Measurements from ENCODE around the gene DOCK7.

Gene DOCK7

GRCh38 chr1:62429581-62429980 lies 258.6 kb downstream of the DOCK7 start:
- no peak overlapping the region for H3K4me2 ChIP-seq (ENCODE audit: low read depth, low read length, poor library complexity, severe bottlenecking)
- no peaks in the 10 kb centered on the region for H3K27me3 ChIP-seq (ENCODE audit: insufficient read depth, low read length, poor library complexity, severe bottlenecking)
- no peak overlapping the region for H2AFZ ChIP-seq (ENCODE audit: low read length)
- H3K36me3 ChIP-seq (ENCODE audit: insufficient read depth, low read length) = no peaks in the 10 kb centered on the region
- H3K9ac ChIP-seq (ENCODE audit: low read depth, low read length, poor library complexity, severe bottlenecking) = no peak overlapping the region
- no peak for TF ChIP-seq EZH2phosphoT487 (IDR thresholded peaks at IDR 0.05; ENCODE audit: borderline replicate concordance)
- TF ChIP-seq CTCF (conservative IDR thresholded peaks at IDR 0.05; ENCODE audit: low read length) = no peak
- 0 out of 2 replicates have a peak, but pooled peaks cover 2% of the 10 kb centered on the region for H3K79me2 ChIP-seq (ENCODE audit: insufficient read depth, low read length)
- no peaks in the 10 kb centered on the region for H3K9me3 ChIP-seq (ENCODE audit: insufficient read depth, low read depth, low read length)
- no peaks in the 10 kb centered on the region for H3K9me2 ChIP-seq (replicated peaks; ENCODE audit: low read depth, low read length)
- H3F3A ChIP-seq (ENCODE audit: low read depth) = no peaks in the 10 kb centered on the region
- H3K4me3 ChIP-seq (ENCODE audit: low read length, poor library complexity, severe bottlenecking) = no peak overlapping the region
- no peaks in the 10 kb centered on the region for H4K20me1 ChIP-seq (ENCODE audit: insufficient read depth, low read length, poor library complexity, severe bottlenecking)
- H3K4me1 ChIP-seq (ENCODE audit: insufficient read depth, low read length, poor library complexity, severe bottlenecking) = peaks cover 9% of the 10 kb centered on the region

GRCh38 chr1:62428351-62428750 lies 259.8 kb downstream of the DOCK7 start:
- H3K27me3 ChIP-seq (ENCODE audit: insufficient read depth, low read length, poor library complexity, severe bottlenecking) = no peaks in the 10 kb centered on the region
- no peaks in the 10 kb centered on the region for H3K79me2 ChIP-seq (ENCODE audit: insufficient read depth, low read length)
- no peaks in the 10 kb centered on the region for H3F3A ChIP-seq (ENCODE audit: low read depth)
- no peak overlapping the region for H3K4me2 ChIP-seq (ENCODE audit: low read depth, low read length, poor library complexity, severe bottlenecking)
- no peaks in the 10 kb centered on the region for H4K20me1 ChIP-seq (ENCODE audit: insufficient read depth, low read length, poor library complexity, severe bottlenecking)
- TF ChIP-seq EZH2phosphoT487 (IDR thresholded peaks at IDR 0.05; ENCODE audit: borderline replicate concordance) (no peak), CTCF (conservative IDR thresholded peaks at IDR 0.05; ENCODE audit: low read length) (no peak)
- H3K9me3 ChIP-seq (ENCODE audit: insufficient read depth, low read depth, low read length) = no peaks in the 10 kb centered on the region
- H3K4me3 ChIP-seq (ENCODE audit: low read length, poor library complexity, severe bottlenecking) = no peak overlapping the region
- H3K36me3 ChIP-seq (ENCODE audit: insufficient read depth, low read length) = no peaks in the 10 kb centered on the region
- no peak overlapping the region for H2AFZ ChIP-seq (ENCODE audit: low read length)
- no peaks in the 10 kb centered on the region for H3K9me2 ChIP-seq (replicated peaks; ENCODE audit: low read depth, low read length)
- no peak overlapping the region for H3K9ac ChIP-seq (ENCODE audit: low read depth, low read length, poor library complexity, severe bottlenecking)
- H3K4me1 ChIP-seq (ENCODE audit: insufficient read depth, low read length, poor library complexity, severe bottlenecking) = peaks cover 3% of the 10 kb centered on the region

DNA sequence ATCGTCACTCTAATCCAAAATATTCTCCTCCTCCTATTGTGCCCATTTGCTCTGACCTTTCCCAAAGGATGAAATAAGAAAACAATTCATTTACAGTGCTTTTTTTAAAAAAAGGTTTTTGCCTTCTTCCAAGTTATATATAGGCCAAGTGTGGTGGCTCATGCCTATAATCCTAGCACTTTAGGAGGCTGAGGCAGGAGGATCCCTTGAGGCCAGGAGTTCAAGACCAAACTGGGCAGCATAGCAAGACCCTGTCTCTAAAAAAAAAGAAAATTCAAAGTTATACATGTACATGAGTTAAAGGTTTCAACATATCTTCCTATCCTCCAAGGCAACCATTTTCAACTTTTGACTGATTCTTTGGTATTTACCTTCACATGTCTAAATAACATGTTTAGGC lies 261.4 kb downstream of the DOCK7 start:
- Histone ChIP-seq H3K4me3 (ENCODE audit: low read length, poor library complexity, severe bottlenecking) (no peak overlapping the region), H2AFZ (ENCODE audit: low read length) (peak overlapping the region; percentile 84), H3K79me2 (ENCODE audit: insufficient read depth, low read length) (no peaks in the 10 kb centered on the region), H3K9me2 (replicated peaks; ENCODE audit: low read depth, low read length) (no peaks in the 10 kb centered on the region), H3K4me1 (ENCODE audit: insufficient read depth, low read length, poor library complexity, severe bottlenecking) (peaks cover 3% of the 10 kb centered on the region), H3K9me3 (ENCODE audit: insufficient read depth, low read depth, low read length) (no peaks in the 10 kb centered on the region), H3K27me3 (ENCODE audit: insufficient read depth, low read length, poor library complexity, severe bottlenecking) (no peaks in the 10 kb centered on the region), H3F3A (ENCODE audit: low read depth) (no peaks in the 10 kb centered on the region), H3K36me3 (ENCODE audit: insufficient read depth, low read length) (no peaks in the 10 kb centered on the region), H4K20me1 (ENCODE audit: insufficient read depth, low read length, poor library complexity, severe bottlenecking) (no peaks in the 10 kb centered on the region), H3K4me2 (ENCODE audit: low read depth, low read length, poor library complexity, severe bottlenecking) (no peak overlapping the region), H3K9ac (ENCODE audit: low read depth, low read length, poor library complexity, severe bottlenecking) (no peak overlapping the region)
- TF ChIP-seq EZH2phosphoT487 (IDR thresholded peaks at IDR 0.05; ENCODE audit: borderline replicate concordance) = no peak
- no peak for TF ChIP-seq CTCF (conservative IDR thresholded peaks at IDR 0.05; ENCODE audit: low read length)
